MCF 10A (cell line): ENCODE measurements around the gene PLK1. TPM values are rescaled to one million over a fixed set of nuclear protein-coding genes. Genes with fewer than 3 reads are reported as not detected.
"Not testable (repeated sequence)": the region's sequence is repeated elsewhere in the genome, so short reads cannot be mapped to it uniquely, and the experiment has no call there.

ENCODE experiments used
- BruUV-seq: library from RNA; stranded (reverse); fragments of 400-500 nt; replicated peaks from 2 replicates; lab custom pipeline; 2021; lab: Mats Ljungman, UMichigan
- CTCF ChIA-PET: fragments of 300-600 bp; sonication (Branson Sonifier 250); formaldehyde crosslinking; extraction: SDS; loops from one replicate; lab custom pipeline; 2021; ENCODE audit warnings: antibody characterized with exemption, inconsistent platforms; lab: Yijun Ruan, JAX
- POLR2A ChIA-PET: fragments of 300-600, 350-650 bp; sonication (Branson Sonifier 250); formaldehyde crosslinking; extraction: SDS; loops from one replicate; lab custom pipeline; 2020; ENCODE audit warnings: antibody characterized with exemption, inconsistent platforms; lab: Yijun Ruan, JAX
- DNase-seq: peaks from one replicate; pipeline ENCODE4 v3.0.0-alpha.2; 2018; ENCODE audit not compliant: unreplicated experiment
- H3K27ac Mint-ChIP-seq: one replicate; pipeline ENCODE4 v1.8.0; 2022; ENCODE audit warnings: mild to moderate bottlenecking, low read depth, mixed read lengths; ENCODE audit not compliant: unreplicated experiment
- H3K27me3 Mint-ChIP-seq: one replicate; pipeline ENCODE4 v1.8.0; 2022; ENCODE audit warnings: mixed read lengths; ENCODE audit not compliant: insufficient read depth, unreplicated experiment
- H3K36me3 Mint-ChIP-seq: one replicate; pipeline ENCODE4 v1.8.0; 2022; ENCODE audit warnings: mild to moderate bottlenecking, moderate library complexity, mixed read lengths; ENCODE audit not compliant: insufficient read depth, unreplicated experiment
- H3K4me1 Mint-ChIP-seq: one replicate; pipeline ENCODE4 v1.8.0; 2022; ENCODE audit warnings: mixed read lengths; ENCODE audit not compliant: insufficient read depth, unreplicated experiment
- H3K4me3 Mint-ChIP-seq: one replicate; pipeline ENCODE4 v1.8.0; 2022; ENCODE audit warnings: mild to moderate bottlenecking, moderate library complexity, mixed read lengths; ENCODE audit not compliant: unreplicated experiment
- H3K9me3 Mint-ChIP-seq: one replicate; pipeline ENCODE4 v1.8.0; 2022; ENCODE audit warnings: mixed read lengths; ENCODE audit not compliant: unreplicated experiment
- intact Hi-C: fragments of 100-400 bp; cut with micrococcal nuclease; formaldehyde crosslinking; loops from 2 replicates; pipeline ENCODE4 v1.14.1; 2022
- total RNA-seq: library from RNA; stranded (reverse); gene quantifications from 2 replicates; pipeline ENCODE4 v1.2.3, GENCODE V29; 2022
- TF ChIP-seq, protein P1 (sequence below): fragments of 200-600 bp; IDR thresholded peaks from one replicate; pipeline ENCODE4 v1.8.0; 2022; ENCODE audit warnings: antibody characterized with exemption, mild to moderate bottlenecking; ENCODE audit not compliant: unreplicated experiment

The PLK1 gene
- total RNA-seq, 1 experiment from 2014 or later, result 74.8 TPM

DNA sequence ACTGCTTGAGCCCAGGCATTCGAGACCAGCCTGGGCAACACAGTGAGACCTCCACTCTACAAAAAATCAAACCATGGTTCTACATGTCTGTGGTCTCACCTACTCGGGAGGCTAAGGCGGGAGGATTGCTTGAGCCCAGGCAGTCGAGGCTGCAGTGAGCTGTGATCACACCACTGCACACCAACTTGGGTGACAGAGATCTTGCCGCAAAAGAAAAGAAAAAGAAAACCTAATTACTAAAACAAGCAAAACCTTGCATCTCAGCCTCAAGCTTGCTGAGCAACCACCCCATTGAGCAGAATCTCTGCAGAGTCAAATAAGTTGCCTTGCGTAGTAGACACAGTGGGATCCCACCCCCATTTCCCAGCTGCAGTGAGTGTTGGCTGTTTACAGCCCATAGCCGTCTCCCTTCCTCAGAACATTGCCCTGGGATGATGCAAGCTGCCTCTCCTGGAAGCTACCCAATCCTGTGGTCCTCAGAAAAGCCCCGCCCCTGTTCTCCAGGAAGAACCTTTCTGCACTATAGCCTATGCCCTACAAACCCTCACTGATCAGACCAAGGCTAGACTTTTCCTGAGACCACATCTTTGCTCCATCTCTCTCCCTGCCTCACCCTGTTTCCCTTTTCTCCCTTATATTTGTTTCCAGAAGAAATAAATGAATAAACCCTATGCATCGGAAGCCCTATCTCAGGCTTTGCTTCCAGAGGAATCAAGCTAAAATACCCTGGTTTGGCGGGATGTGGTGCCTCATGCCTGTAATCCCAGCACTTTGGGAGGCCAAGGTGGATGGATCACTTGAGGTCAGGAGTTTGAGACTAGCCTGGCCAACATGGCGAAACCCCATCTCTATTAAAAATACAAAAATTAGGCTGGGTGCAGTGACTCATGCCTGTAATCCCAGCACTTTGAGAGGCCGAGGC, 51.1 kb downstream of the PLK1 start:
- H3K4me1 Mint-ChIP-seq, result peaks cover 14% of the 10 kb centered on the region
- H3K27ac Mint-ChIP-seq, result no peak overlapping the region
- no TSS peak for BruUV-seq
- H3K4me3 Mint-ChIP-seq, result no peak overlapping the region
- TF ChIP-seq, protein P1, sequence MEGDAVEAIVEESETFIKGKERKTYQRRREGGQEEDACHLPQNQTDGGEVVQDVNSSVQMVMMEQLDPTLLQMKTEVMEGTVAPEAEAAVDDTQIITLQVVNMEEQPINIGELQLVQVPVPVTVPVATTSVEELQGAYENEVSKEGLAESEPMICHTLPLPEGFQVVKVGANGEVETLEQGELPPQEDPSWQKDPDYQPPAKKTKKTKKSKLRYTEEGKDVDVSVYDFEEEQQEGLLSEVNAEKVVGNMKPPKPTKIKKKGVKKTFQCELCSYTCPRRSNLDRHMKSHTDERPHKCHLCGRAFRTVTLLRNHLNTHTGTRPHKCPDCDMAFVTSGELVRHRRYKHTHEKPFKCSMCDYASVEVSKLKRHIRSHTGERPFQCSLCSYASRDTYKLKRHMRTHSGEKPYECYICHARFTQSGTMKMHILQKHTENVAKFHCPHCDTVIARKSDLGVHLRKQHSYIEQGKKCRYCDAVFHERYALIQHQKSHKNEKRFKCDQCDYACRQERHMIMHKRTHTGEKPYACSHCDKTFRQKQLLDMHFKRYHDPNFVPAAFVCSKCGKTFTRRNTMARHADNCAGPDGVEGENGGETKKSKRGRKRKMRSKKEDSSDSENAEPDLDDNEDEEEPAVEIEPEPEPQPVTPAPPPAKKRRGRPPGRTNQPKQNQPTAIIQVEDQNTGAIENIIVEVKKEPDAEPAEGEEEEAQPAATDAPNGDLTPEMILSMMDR, result no peak
- no peaks in the 10 kb centered on the region for H3K36me3 Mint-ChIP-seq
- H3K9me3 Mint-ChIP-seq, result no peaks in the 10 kb centered on the region
- intact Hi-C loops, result no loop called here
- H3K27me3 Mint-ChIP-seq, result no peaks in the 10 kb centered on the region
- DNase-seq, result peak; percentile 78
- ChIA-PET CTCF (interaction anchor here (0.6 to 8.6 kb wide), 8 partner anchors 40 to 775 kb away, joined by 3 to 83 read pairs (median 5); no protein-coding TSS in a partner anchor), POLR2A (no interaction called here)

DNA sequence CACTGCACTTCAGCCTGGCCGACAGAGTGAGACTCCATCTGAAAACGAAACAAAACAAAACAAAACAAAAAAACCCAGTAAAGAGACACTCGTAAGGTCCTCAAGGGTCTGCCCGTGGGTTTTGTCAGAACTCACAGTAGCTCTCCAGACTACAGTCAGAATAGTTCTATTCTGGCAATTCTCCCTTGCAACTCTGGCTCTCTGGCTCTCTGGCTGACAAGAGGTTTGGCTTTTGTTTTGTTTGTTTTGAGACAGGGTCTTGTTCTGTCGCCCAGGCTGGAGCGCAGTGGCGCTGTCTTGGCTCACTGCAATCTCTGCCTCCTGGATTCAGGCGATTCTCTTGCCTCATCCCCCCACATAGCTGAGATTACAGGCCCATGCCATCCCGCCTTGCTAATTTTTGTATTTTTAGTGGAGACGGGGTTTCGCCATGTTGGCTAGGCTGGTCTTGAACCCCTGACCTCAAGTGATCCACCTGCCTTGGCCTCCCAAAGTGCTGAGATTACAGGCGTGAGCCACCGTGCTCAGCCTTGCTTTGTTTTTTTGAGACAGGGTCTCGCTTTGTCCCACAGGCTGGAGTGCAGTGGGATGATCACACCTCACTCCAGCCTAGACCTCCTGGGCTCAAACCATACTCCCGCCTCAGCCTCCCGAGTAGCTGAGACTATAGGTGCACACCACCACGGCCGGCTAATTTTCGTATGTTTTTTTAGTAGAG, 55.6 kb downstream of the PLK1 start:
- CTCF ChIA-PET, result interaction anchor here (0.6 to 8.6 kb wide), 19 partner anchors 9 to 1255 kb away, joined by 3 to 83 read pairs (median 3); no protein-coding TSS in a partner anchor
- H3K36me3 Mint-ChIP-seq, result no peaks in the 10 kb centered on the region

DNA sequence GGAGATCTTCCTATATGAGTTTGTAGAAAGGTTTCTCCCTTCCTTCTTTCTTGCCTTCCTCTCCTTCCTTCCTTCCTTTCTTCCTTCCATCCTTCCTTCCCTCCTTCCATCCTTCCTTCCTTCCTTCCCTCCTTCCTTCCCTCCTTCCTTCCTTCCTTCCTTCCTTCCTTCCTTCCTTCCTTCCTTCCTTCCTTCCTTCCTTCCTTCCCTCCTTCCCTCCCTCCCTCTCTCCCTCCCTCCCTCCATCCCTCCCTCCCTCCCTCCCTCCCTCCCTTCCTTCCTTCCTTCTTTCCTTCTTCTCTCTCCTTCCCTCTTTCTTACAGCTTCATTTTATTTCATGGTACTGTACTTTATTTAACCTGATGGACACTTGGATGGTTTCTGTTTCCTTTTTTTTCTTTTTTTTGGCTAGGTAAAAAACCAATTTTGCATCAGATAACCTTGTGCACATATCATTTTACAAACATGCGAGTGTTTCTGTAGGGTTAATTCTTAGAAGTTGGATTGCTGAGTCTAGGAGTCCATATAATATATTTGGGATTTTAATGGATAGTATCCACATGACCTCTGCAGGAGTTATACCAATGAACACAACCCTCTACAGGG, 58.8 kb downstream of the PLK1 start:
- CTCF ChIA-PET, result interaction anchor here (0.6 to 8.6 kb wide), 5 partner anchors 10 to 298 kb away, joined by 3 to 83 read pairs (median 4); no protein-coding TSS in a partner anchor

More for the DNA sequence above, 55.6 kb downstream of the PLK1 start:
- H3K4me3 Mint-ChIP-seq, result no peak overlapping the region
- peaks cover 13% of the 10 kb centered on the region for H3K4me1 Mint-ChIP-seq
- no TSS peak for BruUV-seq
- no peaks in the 10 kb centered on the region for H3K9me3 Mint-ChIP-seq
- H3K27me3 Mint-ChIP-seq, result peaks cover 22% of the 10 kb centered on the region
- TF ChIP-seq, protein P1, result no peak
- no peak for DNase-seq
- intact Hi-C loops, result loop anchor here (2.0 kb wide), 1 partner anchor 68 kb away; no protein-coding TSS in a partner anchor
- POLR2A ChIA-PET, result no interaction called here
- H3K27ac Mint-ChIP-seq, result peak overlapping the region; percentile 27

DNA sequence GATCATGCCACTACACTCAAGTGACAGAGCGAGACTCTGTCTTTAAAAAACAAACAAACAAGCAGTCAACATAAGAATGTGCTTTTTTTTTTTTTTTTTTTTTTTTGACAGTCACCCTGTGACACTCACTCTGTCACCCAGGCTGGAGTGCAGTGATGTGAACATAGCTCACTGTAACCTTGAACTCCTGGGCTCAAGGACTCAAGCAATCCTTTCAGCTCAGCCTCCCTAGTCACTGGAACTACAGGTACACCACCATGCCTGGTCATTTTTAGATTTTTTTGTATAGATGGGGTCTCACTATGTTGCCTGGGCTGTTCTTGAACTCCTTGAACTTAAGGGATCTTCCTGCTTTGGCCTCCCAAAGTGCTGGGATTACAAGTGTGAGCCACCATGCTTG, 60.8 kb downstream of the PLK1 start:
- no peak overlapping the region for H3K4me3 Mint-ChIP-seq
- CTCF ChIA-PET, result interaction anchor here (1.7 to 1.8 kb wide), 2 partner anchors 270 to 298 kb away, joined by 5 to 6 read pairs; no protein-coding TSS in a partner anchor
- peaks cover 11% of the 10 kb centered on the region for H3K4me1 Mint-ChIP-seq
- POLR2A ChIA-PET, result no interaction called here
- intact Hi-C loops, result loop anchor here (5.0 kb wide), 1 partner anchor 768 kb away; no protein-coding TSS in a partner anchor
- H3K36me3 Mint-ChIP-seq, result no peaks in the 10 kb centered on the region
- no peak overlapping the region for H3K27ac Mint-ChIP-seq
- no peak for DNase-seq
- peaks cover 53% of the 10 kb centered on the region for H3K27me3 Mint-ChIP-seq
- H3K9me3 Mint-ChIP-seq, result no peaks in the 10 kb centered on the region
- TF ChIP-seq, protein P1, result no peak
- BruUV-seq, result no TSS peak

More for the DNA sequence above, 58.8 kb downstream of the PLK1 start:
- H3K9me3 Mint-ChIP-seq, POLR2A ChIA-PET, BruUV-seq, H3K4me1 Mint-ChIP-seq, DNase-seq, H3K4me3 Mint-ChIP-seq, H3K36me3 Mint-ChIP-seq: not testable (repeated sequence)
- H3K27ac Mint-ChIP-seq, result peak overlapping the region; percentile 8
- peaks cover 39% of the 10 kb centered on the region for H3K27me3 Mint-ChIP-seq
- intact Hi-C loops, result loop anchor here (5.0 kb wide), 1 partner anchor 770 kb away; no protein-coding TSS in a partner anchor

Other genes starting within 250 kb of the PLK1 start
- 10.0 and 16.7 TPM in 2 replicates for gene COG7, start 225.7 kb upstream of the PLK1 start, total RNA-seq
- gene GGA2, start 168.4 kb upstream of the PLK1 start, total RNA-seq, result 22.2 and 40.9 TPM in 2 replicates
- gene EARS2, start 121.5 kb upstream of the PLK1 start, total RNA-seq, result 24.4 and 32.8 TPM in 2 replicates
- gene UBFD1, start 121.2 kb upstream of the PLK1 start, total RNA-seq, result 49.1 and 50.8 TPM in 2 replicates
- gene NDUFAB1, start 82.6 kb upstream of the PLK1 start, total RNA-seq, result 98.3 and 112 TPM in 2 replicates
- gene PALB2, start 37.6 kb upstream of the PLK1 start, total RNA-seq, result 13.7 and 20.8 TPM in 2 replicates
- 66.6 and 84.8 TPM in 2 replicates for gene DCTN5, start 37.4 kb upstream of the PLK1 start, total RNA-seq
- gene ERN2, start 34.3 kb downstream of the PLK1 start, total RNA-seq, result not detected in 2 replicates
- not detected in 2 replicates for gene CHP2, start 76.1 kb downstream of the PLK1 start, total RNA-seq
- gene PRKCB, start 157.1 kb downstream of the PLK1 start, total RNA-seq, result not detected in 2 replicates